ENCODE results near the gene HIBADH.

- no peak for TF ChIP-seq GATA2 (IDR thresholded peaks at IDR 0.05; ENCODE audit: low read depth, low read length)
- no peak for TF ChIP-seq GATA3 (IDR thresholded peaks at IDR 0.05; ENCODE audit: low read depth, low read length)
Measured at GRCh38 chr7:27554826-27555225, 107.9 kb downstream of the HIBADH start.
